ENCODE results near the gene UBE3A.
"Not testable (repeated sequence)": the region's sequence is repeated elsewhere in the genome, so short reads cannot be mapped to it uniquely, and the experiment has no call there.

Gene UBE3A

DNA sequence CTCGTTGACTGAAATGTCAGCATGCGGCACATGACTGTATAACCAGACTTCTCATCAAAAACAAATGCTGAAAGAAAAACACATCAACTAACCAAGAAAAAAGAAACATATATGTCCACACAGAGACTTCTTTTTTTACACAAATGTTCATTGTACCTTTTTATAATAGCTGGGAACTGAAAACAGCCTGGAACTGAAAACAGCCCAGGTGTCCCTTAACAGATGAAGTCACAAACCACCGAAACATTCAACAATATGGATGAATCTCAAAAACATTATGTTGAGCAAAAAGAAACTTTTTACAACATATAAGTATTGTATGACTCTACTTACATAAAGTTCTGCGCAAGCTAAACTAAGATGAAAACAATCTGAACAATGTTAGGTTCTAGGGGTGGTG lies 20.6 kb downstream of the UBE3A start:
- no peak for DNase-seq (ENCODE audit: low spot score)
- TF ChIP-seq, protein P1, sequence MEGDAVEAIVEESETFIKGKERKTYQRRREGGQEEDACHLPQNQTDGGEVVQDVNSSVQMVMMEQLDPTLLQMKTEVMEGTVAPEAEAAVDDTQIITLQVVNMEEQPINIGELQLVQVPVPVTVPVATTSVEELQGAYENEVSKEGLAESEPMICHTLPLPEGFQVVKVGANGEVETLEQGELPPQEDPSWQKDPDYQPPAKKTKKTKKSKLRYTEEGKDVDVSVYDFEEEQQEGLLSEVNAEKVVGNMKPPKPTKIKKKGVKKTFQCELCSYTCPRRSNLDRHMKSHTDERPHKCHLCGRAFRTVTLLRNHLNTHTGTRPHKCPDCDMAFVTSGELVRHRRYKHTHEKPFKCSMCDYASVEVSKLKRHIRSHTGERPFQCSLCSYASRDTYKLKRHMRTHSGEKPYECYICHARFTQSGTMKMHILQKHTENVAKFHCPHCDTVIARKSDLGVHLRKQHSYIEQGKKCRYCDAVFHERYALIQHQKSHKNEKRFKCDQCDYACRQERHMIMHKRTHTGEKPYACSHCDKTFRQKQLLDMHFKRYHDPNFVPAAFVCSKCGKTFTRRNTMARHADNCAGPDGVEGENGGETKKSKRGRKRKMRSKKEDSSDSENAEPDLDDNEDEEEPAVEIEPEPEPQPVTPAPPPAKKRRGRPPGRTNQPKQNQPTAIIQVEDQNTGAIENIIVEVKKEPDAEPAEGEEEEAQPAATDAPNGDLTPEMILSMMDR (IDR thresholded peaks at IDR 0.05; ENCODE audit: extremely low read depth, insufficient read depth, missing control alignments), result no peak
- in situ Hi-C loops (cut with MboI; ENCODE audit: low pct_unique_long_range_greater_than_20kb, low sequenced_read_pairs, unreplicated experiment), result no loop called here

DNA sequence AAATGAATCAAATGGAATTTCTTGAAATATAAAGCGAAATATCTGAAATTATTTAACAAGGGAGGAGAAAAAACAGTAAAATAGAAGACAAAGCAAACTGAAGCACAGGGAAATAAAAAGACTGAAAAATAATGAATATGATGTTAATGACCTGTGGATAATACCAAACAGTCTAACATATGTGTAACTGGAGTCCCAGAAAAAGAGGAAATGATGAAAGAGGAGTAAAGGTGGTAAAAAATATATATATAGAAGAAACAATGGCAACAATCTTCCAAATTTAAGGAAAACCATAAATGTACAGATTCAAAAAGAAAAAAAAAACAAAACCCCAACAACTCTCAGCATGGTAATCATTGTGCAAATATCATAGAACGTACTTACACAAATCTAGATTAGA lies 21.2 kb downstream of the UBE3A start:
- in situ Hi-C loops (cut with MboI; ENCODE audit: low pct_unique_long_range_greater_than_20kb, low sequenced_read_pairs, unreplicated experiment), result no loop called here
- DNase-seq (ENCODE audit: low spot score), result no peak
- TF ChIP-seq, protein P1 (IDR thresholded peaks at IDR 0.05; ENCODE audit: extremely low read depth, insufficient read depth, missing control alignments), result no peak

DNA sequence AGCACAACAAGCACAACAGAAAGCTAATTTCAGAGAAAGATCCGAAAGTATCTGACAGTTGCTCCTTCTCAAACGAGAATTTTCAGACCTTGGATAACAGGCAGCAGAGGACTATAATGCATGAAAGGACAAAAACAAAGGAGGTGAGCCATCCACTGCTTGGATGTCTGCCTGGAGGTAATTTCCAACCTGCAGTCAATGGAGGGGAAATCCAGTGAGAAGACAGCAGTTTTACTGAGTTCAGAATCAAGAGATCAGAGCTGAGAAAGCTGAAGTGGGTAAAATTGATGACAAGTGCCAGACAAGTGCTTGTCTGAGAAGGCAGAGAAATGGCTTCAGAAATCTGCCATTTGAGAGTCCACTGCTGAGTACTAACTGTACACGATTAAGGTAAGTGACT lies 22.1 kb downstream of the UBE3A start:
- in situ Hi-C loops (cut with MboI; ENCODE audit: low pct_unique_long_range_greater_than_20kb, low sequenced_read_pairs, unreplicated experiment), result no loop called here
- TF ChIP-seq, protein P1 (IDR thresholded peaks at IDR 0.05; ENCODE audit: extremely low read depth, insufficient read depth, missing control alignments), result no peak
- DNase-seq (ENCODE audit: low spot score), result no peak

- TF ChIP-seq, protein P1 (IDR thresholded peaks at IDR 0.05; ENCODE audit: extremely low read depth, insufficient read depth, missing control alignments), result no peak
- in situ Hi-C loops (cut with MboI; ENCODE audit: low pct_unique_long_range_greater_than_20kb, low sequenced_read_pairs, unreplicated experiment), result no loop called here
- no peak for DNase-seq (ENCODE audit: low spot score)
Observed at GRCh38 chr15:25415707-25416106, 23.1 kb downstream of the UBE3A start.

DNA sequence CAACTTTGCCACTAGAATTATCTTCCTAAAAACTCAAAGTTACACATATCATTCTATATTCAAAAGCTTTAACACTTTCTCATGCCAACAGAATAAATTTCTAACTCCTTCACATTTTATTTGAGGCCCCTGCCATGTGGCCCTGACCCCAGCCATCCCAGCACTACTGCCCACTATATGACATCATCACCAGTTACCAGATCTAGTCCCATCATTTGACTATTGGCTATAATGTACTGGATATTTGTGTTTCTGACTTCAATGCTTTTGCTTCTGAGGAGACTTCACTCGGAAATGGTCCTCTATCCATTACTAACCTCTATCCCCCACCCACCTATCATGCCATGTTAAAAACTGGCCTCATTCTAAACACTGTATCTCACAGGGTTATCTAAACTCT lies 23.6 kb downstream of the UBE3A start:
- in situ Hi-C loops (cut with MboI; ENCODE audit: low pct_unique_long_range_greater_than_20kb, low sequenced_read_pairs, unreplicated experiment), result no loop called here

DNA sequence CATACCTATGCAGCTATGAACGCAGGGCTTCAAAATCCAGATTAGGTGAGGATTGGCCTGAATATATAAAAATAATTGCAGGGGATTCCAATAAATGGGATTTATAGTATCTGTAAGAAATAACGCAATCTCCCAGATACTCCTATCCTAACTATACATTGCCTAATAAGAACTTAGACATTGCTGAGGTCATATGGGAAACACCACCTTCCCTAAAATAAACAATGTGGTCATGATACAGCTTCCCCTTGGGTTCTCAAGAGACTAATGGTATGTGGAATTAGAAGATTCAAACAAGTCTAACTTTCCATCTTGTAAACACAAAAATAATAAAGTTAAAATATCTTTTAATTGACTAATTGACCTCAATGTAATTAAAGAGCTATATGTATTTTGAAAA lies 28.2 kb downstream of the UBE3A start:
- no peak for DNase-seq (ENCODE audit: low spot score)
- in situ Hi-C loops (cut with MboI; ENCODE audit: low pct_unique_long_range_greater_than_20kb, low sequenced_read_pairs, unreplicated experiment), result no loop called here
- TF ChIP-seq, protein P1 (IDR thresholded peaks at IDR 0.05; ENCODE audit: extremely low read depth, insufficient read depth, missing control alignments), result no peak

More for the DNA sequence above, 23.6 kb downstream of the UBE3A start:
- TF ChIP-seq, protein P1 (IDR thresholded peaks at IDR 0.05; ENCODE audit: extremely low read depth, insufficient read depth, missing control alignments), result no peak
- DNase-seq (ENCODE audit: low spot score), result no peak

GRCh38 chr15:25409731-25410130 lies 29.1 kb downstream of the UBE3A start:
- DNase-seq (ENCODE audit: low spot score); in situ Hi-C loops (cut with MboI; ENCODE audit: low pct_unique_long_range_greater_than_20kb, low sequenced_read_pairs, unreplicated experiment): not testable (repeated sequence)
